Islet precursor cell (in vitro differentiated cells): Measurements from ENCODE around the gene MAP2K6.

ENCODE experiments used
- DNase-seq: peaks from one replicate; pipeline ENCODE4 v3.0.0-alpha.2; 2018

MAP2K6 gene

GRCh38 chr17:69588316-69588715 lies 173.8 kb downstream of the MAP2K6 start:
- no peak for DNase-seq

DNA sequence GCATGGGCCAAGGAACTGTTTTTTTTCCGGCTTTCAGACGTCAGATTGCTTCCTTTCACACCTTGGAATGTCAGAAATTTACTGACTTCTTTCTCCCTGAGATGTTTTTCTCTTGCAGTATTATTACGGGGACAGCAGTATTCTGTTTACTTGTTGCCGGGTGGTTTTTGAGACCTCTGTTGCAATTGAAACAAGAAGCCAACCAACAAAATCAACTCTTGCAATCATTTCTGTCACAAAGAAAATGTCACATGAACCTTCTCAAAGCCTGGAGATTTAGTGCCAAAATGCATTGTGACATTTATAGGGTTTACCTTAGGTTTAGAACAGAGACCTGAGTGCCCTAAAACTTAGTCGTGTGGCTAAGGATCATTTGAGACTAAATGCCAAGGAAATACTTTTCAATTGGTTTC lies 174.3 kb downstream of the MAP2K6 start:
- no peak for DNase-seq

DNA sequence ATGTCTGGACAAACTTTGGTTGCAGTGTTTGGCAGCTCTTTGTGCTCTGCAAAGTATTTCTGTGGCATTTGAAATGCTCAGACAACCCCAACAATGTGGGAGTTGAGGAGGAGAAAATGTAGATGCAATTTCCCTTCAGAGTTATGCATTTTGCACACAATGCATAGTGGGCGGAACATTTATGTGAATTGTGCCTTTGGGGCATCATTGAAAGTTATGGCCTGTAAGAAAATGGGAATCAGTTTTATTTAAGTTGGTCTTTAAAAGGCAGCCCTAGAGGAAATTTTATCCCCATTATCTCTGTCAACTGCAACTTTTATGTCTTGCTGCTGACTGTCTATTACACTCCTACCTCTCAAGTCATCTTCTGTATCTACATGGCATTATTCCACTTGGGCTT lies 176.2 kb downstream of the MAP2K6 start:
- DNase-seq, result no peak

GRCh38 chr17:69592692-69593350 lies 178.3 kb downstream of the MAP2K6 start:
- DNase-seq, result no peak

DNA sequence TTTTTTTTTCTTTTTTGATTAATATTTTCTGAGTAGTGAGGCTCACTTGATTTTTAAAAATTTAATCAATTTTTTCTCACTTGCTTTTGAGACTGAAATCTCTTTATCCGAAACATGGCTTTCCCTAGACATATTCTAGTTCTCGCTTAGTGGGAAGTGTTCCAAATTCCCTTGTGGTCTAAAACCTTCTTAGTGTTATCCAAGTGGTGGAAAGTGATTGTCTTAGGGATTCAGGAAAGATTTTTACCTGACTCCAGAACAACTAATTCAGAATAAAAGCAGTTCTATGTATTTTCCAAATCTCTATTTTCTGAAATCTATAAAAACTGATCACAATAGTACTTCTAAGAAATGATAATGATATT lies 178.8 kb downstream of the MAP2K6 start:
- no peak for DNase-seq

DNA sequence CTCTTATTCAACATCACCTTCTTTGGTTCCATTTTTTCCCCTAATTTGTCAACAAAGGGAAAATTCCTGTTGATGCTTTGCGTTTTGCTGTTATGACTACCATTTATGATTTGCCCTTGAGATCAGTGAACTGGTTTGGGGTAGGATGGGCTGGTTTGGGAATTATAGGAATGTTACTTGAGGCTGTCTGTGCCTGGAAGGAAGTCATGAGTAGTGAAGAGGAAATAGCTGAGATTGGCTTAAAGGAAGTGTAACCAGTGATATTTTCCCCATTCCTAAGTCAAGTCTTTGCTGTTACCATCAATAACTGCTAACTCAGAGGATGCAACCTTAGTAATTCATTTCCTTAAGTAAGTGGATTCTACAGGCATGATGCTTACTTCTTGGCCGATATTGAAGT lies 179.2 kb downstream of the MAP2K6 start:
- DNase-seq, result no peak

DNA sequence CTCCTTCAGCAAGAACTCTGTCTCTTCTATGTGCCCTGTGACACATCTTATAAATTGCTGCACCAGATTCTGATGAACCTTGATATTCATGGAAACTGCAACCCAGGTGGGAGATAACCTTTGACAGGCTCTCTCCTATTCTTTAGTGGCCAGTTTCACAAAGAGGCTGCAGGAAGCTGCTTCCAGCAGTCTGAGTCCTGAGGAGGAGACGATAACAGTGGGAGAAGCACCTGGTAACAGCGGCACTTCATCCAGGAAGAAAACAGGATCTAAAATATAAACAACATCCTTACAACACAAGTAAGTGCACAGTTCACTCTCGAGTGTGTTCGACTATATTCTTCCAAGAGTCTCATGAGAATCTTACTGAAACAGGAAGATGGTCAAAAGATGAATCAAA lies 180.1 kb downstream of the MAP2K6 start:
- DNase-seq, result no peak

DNA sequence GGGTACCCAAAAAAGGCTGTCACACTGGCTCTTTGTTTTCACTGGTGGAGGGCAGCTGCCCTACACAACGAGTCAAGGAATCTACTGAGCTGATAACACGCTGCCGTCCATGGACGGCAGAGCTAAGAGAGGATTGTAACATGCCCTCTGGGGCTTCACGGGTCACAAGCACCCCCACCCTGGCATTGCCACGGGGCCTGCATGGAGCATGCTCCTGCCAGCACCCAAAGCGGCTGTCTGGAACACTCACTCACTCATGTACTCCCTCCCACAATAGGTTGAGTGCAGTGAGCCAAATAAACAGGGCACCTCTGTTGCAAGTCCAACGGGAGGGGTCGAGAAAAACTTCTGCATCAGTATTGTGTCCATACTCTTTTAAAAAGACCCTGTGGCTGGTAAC lies 181.6 kb downstream of the MAP2K6 start:
- DNase-seq, result no peak

DNA sequence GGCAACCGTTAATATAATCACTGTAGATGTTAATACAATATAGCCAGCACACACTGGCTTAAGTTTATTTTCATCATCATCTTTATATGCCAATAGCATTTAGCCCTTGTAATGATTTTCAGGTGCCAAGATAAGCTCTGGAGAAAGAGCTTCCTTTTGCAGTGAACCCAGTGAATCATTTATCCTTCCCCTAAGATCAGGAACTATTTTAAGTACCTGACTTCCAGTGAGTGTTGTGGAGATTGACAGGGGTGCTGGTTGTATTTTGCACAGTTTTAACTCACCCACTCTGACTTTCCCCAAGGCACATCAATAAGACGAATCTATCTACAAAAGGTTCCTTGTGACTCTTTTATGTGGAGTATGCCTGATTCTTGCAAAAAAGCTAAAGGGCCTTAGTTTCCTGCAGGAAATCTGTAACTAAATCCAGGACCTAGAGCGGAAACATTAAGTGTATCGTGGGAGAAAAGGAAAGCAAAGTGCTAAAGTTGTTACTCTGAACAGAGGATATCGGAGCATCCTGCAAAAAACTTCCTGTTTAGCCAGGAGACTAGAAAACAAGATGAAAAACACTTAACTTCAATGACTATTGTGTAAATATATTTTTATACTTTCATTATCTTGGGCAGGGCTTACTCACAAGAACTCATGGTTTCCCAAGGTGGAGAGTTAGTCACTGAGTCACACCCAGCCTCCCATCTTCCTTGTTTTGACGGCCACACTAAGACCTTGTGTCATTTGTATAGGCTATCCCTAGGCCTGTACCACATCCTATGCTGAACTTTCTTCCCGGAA lies 183.6 kb downstream of the MAP2K6 start:
- no peak for DNase-seq

DNA sequence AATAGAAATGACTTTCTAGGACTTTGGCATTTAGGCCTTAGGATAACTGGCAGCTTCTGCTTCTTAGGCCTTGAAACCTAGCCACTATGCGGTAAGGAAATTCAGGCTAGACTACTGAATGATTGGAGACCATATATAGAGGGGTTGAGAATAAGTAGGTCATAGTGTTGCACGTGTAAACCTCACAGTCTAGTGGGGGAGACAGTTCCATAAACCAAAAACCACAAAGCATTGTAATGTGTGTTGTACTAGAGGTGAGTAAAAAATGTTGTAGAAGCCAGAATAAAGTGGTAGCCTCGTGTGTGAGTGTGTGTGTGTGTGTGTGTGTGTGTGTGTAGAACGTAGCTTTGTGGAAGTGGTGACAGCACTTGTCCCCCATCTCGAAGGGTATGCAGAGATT lies 188.5 kb downstream of the MAP2K6 start:
- no peak for DNase-seq
